Neural cell (in vitro differentiated cells): ENCODE results near the gene SHANK1. TPM values are rescaled to one million over a fixed set of nuclear protein-coding genes. Genes with fewer than 3 reads are reported as not detected.
A peak's percentile ranks its signal among the peaks of the same experiment; 100 is the strongest.
"Not testable (repeated sequence)": the region's sequence is repeated elsewhere in the genome, so short reads cannot be mapped to it uniquely, and the experiment has no call there.

ENCODE experiments used
- H2AFZ ChIP-seq: fragments of 200-600, 300-800 bp; sonication (generic), shearing (Covaris generic); 2 replicates; pipeline ENCODE4 v1.6.0; 2014; ENCODE audit warnings: low read depth, mild to moderate bottlenecking, antibody characterized with exemption, low read length, moderate library complexity
- H3F3A ChIP-seq: fragments of 200-600 bp; shearing (Covaris generic); 2 replicates; pipeline ENCODE4 v1.6.1; 2016; ENCODE audit warnings: mild to moderate bottlenecking, moderate library complexity, mixed read lengths, antibody characterized with exemption, low read length; ENCODE audit not compliant: insufficient read depth, poor library complexity, severe bottlenecking
- H3K27ac ChIP-seq: fragments of 200-600, 300-800 bp; sonication (generic), shearing (Covaris generic); 2 replicates; pipeline ENCODE4 v1.5.1; 2014; ENCODE audit warnings: mild to moderate bottlenecking, low read length, moderate library complexity
- H3K27me3 ChIP-seq: fragments of 300-800, 200-600 bp; sonication (generic), shearing (Covaris generic); 2 replicates; pipeline ENCODE4 v1.6.0; 2014; ENCODE audit warnings: mild to moderate bottlenecking, low read depth, low read length, moderate library complexity; ENCODE audit not compliant: insufficient read depth
- H3K36me3 ChIP-seq: fragments of 300-800, 200-600 bp; sonication (generic), shearing (Covaris generic); 2 replicates; pipeline ENCODE4 v1.5.1; 2014; ENCODE audit warnings: mild to moderate bottlenecking, antibody characterized with exemption, low read length, moderate library complexity; ENCODE audit not compliant: insufficient read depth
- H3K4me2 ChIP-seq: fragments of 300-800, 200-600 bp; sonication (generic), shearing (Covaris generic); 2 replicates; pipeline ENCODE4 v1.6.0; 2014; ENCODE audit warnings: mild to moderate bottlenecking, low read length
- H3K4me3 ChIP-seq: fragments of 300-800, 200-600 bp; sonication (generic), shearing (Covaris generic); 2 replicates; pipeline ENCODE4 v1.5.1; 2014; ENCODE audit warnings: mild to moderate bottlenecking, low read length, moderate library complexity
- H3K79me2 ChIP-seq: fragments of 200-600 bp; shearing (Covaris generic); replicated peaks from 2 replicates; pipeline ENCODE4 v1.6.0; 2014; ENCODE audit warnings: mild to moderate bottlenecking, low read length, moderate library complexity; ENCODE audit not compliant: insufficient read depth
- H3K9ac ChIP-seq: fragments of 300-800, 200-600 bp; sonication (generic), shearing (Covaris generic); 2 replicates; pipeline ENCODE4 v1.6.1; 2016; ENCODE audit warnings: mild to moderate bottlenecking, low read length, mixed read lengths
- H3K9me2 ChIP-seq: fragments of 200-600 bp; shearing (Covaris generic); 2 replicates; pipeline ENCODE4 v1.6.1; 2016; ENCODE audit warnings: mild to moderate bottlenecking, low read length, mixed read lengths; ENCODE audit not compliant: insufficient read depth
- H3K9me3 ChIP-seq: fragments of 200-600, 300-800 bp; sonication (generic), shearing (Covaris generic); 2 replicates; pipeline ENCODE4 v1.6.1; 2016; ENCODE audit warnings: mild to moderate bottlenecking, mixed run types, low read length, moderate library complexity, mixed read lengths
- H4K20me1 ChIP-seq: fragments of 200-600 bp; shearing (Covaris generic); 2 replicates; pipeline ENCODE4 v1.6.1; 2016; ENCODE audit warnings: mild to moderate bottlenecking, mixed run types; ENCODE audit not compliant: insufficient read depth
- EP300 ChIP-seq: fragments of 450-650 bp; conservative IDR thresholded peaks from 2 replicates; pipeline ENCODE4 v1.6.1; 2014; ENCODE audit warnings: antibody characterized with exemption, mild to moderate bottlenecking, moderate library complexity; ENCODE audit not compliant: poor library complexity, severe bottlenecking
- EZH2 ChIP-seq: fragments of 200-600, 300-800 bp; shearing (Covaris generic), sonication (generic); IDR thresholded peaks from 2 replicates; pipeline ENCODE4 v1.6.1; 2014; ENCODE audit warnings: antibody characterized with exemption, low read length, borderline replicate concordance, mild to moderate bottlenecking; ENCODE audit not compliant: insufficient read depth, poor library complexity, severe bottlenecking
- MXI1 ChIP-seq: fragments of 450-650 bp; conservative IDR thresholded peaks from 2 replicates; pipeline ENCODE4 v1.6.1; 2014; ENCODE audit warnings: antibody characterized with exemption, mild to moderate bottlenecking; ENCODE audit not compliant: poor library complexity, severe bottlenecking
- POLR2AphosphoS5 ChIP-seq: IDR thresholded peaks from 2 replicates; pipeline ENCODE4 v1.6.1; 2012
- RAD21 ChIP-seq: fragments of 450-650 bp; conservative IDR thresholded peaks from 2 replicates; pipeline ENCODE4 v1.6.1; 2014; ENCODE audit warnings: antibody characterized with exemption, mild to moderate bottlenecking, moderate library complexity
- SMC3 ChIP-seq: fragments of 450-650 bp; conservative IDR thresholded peaks from 2 replicates; pipeline ENCODE4 v1.6.1; 2014; ENCODE audit warnings: antibody characterized with exemption, mild to moderate bottlenecking, moderate library complexity; ENCODE audit not compliant: poor library complexity
- TAF1 ChIP-seq: IDR thresholded peaks from 2 replicates; pipeline ENCODE4 v1.6.1; 2012; ENCODE audit warnings: low read depth
- polyA minus RNA-seq: library from RNA; depleted of rRNA, polyadenylated mRNA; stranded (reverse); fragments of >200 nt; gene quantifications from 2 replicates; pipeline ENCODE4 v1.2.3, GENCODE V29; 2014
- polyA plus RNA-seq: library from polyadenylated mRNA; depleted of rRNA; stranded (reverse); fragments of >200 nt; gene quantifications from 2 replicates; pipeline ENCODE4 v1.2.3, GENCODE V29; 2014
- TF ChIP-seq, protein P1 (sequence below): fragments of 450-650 bp; IDR thresholded peaks from 2 replicates; pipeline ENCODE4 v1.5.1; 2014; ENCODE audit warnings: antibody characterized with exemption, mild to moderate bottlenecking, moderate library complexity; ENCODE audit not compliant: poor library complexity, severe bottlenecking

SHANK1 gene
- polyA plus RNA-seq (3.2 and 7.9 TPM in 2 replicates), polyA minus RNA-seq (22.0 and 24.6 TPM in 2 replicates)

DNA sequence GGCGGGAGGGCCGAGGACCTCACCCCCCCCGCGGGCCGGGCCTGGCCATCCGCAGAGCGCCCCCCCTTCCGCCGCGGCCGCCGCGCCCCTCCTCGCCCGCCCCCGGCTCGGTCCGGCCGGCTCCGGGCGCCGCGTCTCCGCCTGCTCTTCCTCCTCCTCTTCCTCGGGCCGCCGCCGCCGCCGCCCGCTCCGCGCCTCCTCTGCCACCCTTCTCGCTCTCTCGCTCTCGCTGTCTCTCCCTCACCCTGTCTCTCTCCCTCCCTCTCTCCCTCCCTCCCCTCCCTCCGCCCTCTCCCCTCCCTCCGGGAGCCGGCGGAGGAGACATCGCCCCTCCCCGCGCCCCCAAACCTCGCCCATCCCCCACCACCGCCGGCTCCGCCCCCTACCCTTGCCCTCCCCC lies at the start of gene SHANK1:
SHANK1 (minus strand) TSS at position 237 of the 400 bp plus-strand sequence. CDS start 2,883 bp downstream, outside the sequence.
- H3K4me2 ChIP-seq = no peak within 1 kb of the TSS
- peak within 1 kb of the TSS; percentile 87 for H3K4me3 ChIP-seq
- H3K79me2 ChIP-seq = no peaks in the 10 kb centered on the region
- H3F3A ChIP-seq = peaks cover 3% of the 10 kb centered on the region
- H3K27me3 ChIP-seq = no peaks in the 10 kb centered on the region
- peak within 1 kb of the TSS; percentile 87 for H3K9ac ChIP-seq
- peak; percentile 73 for TF ChIP-seq POLR2AphosphoS5
- TF ChIP-seq, protein P1, sequence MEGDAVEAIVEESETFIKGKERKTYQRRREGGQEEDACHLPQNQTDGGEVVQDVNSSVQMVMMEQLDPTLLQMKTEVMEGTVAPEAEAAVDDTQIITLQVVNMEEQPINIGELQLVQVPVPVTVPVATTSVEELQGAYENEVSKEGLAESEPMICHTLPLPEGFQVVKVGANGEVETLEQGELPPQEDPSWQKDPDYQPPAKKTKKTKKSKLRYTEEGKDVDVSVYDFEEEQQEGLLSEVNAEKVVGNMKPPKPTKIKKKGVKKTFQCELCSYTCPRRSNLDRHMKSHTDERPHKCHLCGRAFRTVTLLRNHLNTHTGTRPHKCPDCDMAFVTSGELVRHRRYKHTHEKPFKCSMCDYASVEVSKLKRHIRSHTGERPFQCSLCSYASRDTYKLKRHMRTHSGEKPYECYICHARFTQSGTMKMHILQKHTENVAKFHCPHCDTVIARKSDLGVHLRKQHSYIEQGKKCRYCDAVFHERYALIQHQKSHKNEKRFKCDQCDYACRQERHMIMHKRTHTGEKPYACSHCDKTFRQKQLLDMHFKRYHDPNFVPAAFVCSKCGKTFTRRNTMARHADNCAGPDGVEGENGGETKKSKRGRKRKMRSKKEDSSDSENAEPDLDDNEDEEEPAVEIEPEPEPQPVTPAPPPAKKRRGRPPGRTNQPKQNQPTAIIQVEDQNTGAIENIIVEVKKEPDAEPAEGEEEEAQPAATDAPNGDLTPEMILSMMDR = no peak
- no peaks in the 10 kb centered on the region for H3K36me3 ChIP-seq
- H3K9me3 ChIP-seq = no peaks in the 10 kb centered on the region
- H3K27ac ChIP-seq = peak within 1 kb of the TSS; percentile 42
- peak within 1 kb of the TSS; percentile 45 for H2AFZ ChIP-seq
- H4K20me1 ChIP-seq = no peaks in the 10 kb centered on the region
- H3K9me2 ChIP-seq = no peaks in the 10 kb centered on the region

- H3K36me3 ChIP-seq = no peaks in the 10 kb centered on the region
- H2AFZ ChIP-seq = no peak overlapping the region
- no peak overlapping the region for H3K27ac ChIP-seq
- H3K9ac ChIP-seq = no peak overlapping the region
- H3K9me2 ChIP-seq = no peaks in the 10 kb centered on the region
- TF ChIP-seq MXI1 = no peak
- no peaks in the 10 kb centered on the region for H3K79me2 ChIP-seq
- H3K4me3 ChIP-seq = no peak overlapping the region
- H3K27me3 ChIP-seq = no peaks in the 10 kb centered on the region
- no peaks in the 10 kb centered on the region for H3F3A ChIP-seq
- no peak overlapping the region for H3K4me2 ChIP-seq
- no peaks in the 10 kb centered on the region for H4K20me1 ChIP-seq
- no peaks in the 10 kb centered on the region for H3K9me3 ChIP-seq
Measured at GRCh38 chr19:50768277-50768676, 48.7 kb upstream of the SHANK1 start.

GRCh38 chr19:50767263-50767662 lies 47.7 kb upstream of the SHANK1 start:
- H3K27ac ChIP-seq, H3F3A ChIP-seq, H3K9me2 ChIP-seq, H3K4me3 ChIP-seq, H3K27me3 ChIP-seq, H2AFZ ChIP-seq, H3K9ac ChIP-seq, H3K36me3 ChIP-seq, H3K79me2 ChIP-seq, H3K4me2 ChIP-seq, H4K20me1 ChIP-seq, H3K9me3 ChIP-seq: not testable (repeated sequence)

- H3K27ac ChIP-seq, H4K20me1 ChIP-seq, H3K4me2 ChIP-seq, H3K36me3 ChIP-seq, H3K9me3 ChIP-seq, H3F3A ChIP-seq, H3K27me3 ChIP-seq, H3K9ac ChIP-seq, H3K79me2 ChIP-seq, H3K4me3 ChIP-seq, H2AFZ ChIP-seq, H3K9me2 ChIP-seq: not testable (repeated sequence)
Measured at GRCh38 chr19:50766746-50767145, 47.1 kb upstream of the SHANK1 start.

GRCh38 chr19:50764409-50764808 lies 44.8 kb upstream of the SHANK1 start:
- no peak overlapping the region for H3K4me2 ChIP-seq
- H3K4me3 ChIP-seq = no peak overlapping the region
- no peak overlapping the region for H3K27ac ChIP-seq
- H3K9me3 ChIP-seq = no peaks in the 10 kb centered on the region
- no peaks in the 10 kb centered on the region for H3K79me2 ChIP-seq
- no peaks in the 10 kb centered on the region for H3F3A ChIP-seq
- no peaks in the 10 kb centered on the region for H3K36me3 ChIP-seq
- no peaks in the 10 kb centered on the region for H3K27me3 ChIP-seq
- H3K9me2 ChIP-seq = no peaks in the 10 kb centered on the region
- no peaks in the 10 kb centered on the region for H4K20me1 ChIP-seq
- no peak overlapping the region for H3K9ac ChIP-seq
- no peak overlapping the region for H2AFZ ChIP-seq
- TF ChIP-seq POLR2AphosphoS5 (no peak), SMC3 (no peak), TAF1 (no peak), RAD21 (no peak), EP300 (no peak), EZH2 (no peak)
- TF ChIP-seq, protein P1 = no peak
